ENCODE measurements around the gene ALCAM. TPM values are rescaled to one million over a fixed set of nuclear protein-coding genes. Genes with fewer than 3 reads are reported as not detected.

The ALCAM gene
- total RNA-seq, 4 donors from 2014 or later: 23.9 to 45.2 (median 40.5) TPM

- H3K9me3 ChIP-seq: no peaks in the 10 kb centered on the region
- no peak for TF ChIP-seq EP300 (IDR thresholded peaks at IDR 0.05)
- TF ChIP-seq POLR2A (IDR thresholded peaks at IDR 0.05): no peak
- no peak for TF ChIP-seq CTCF (IDR thresholded peaks at IDR 0.05)
- no peak for DNase-seq (ENCODE audit: low spot score in 2 of 2)
- H3K27me3 ChIP-seq: no peaks in the 10 kb centered on the region
- H3K36me3 ChIP-seq: no peaks in the 10 kb centered on the region
- no peak overlapping the region for H3K27ac ChIP-seq
- H3K4me3 ChIP-seq: no peak overlapping the region
- 79 to 89% methylated on average over 5 of the region's 5 CpGs for WGBS, 2 donors
- no peaks in the 10 kb centered on the region for H3K4me1 ChIP-seq
Observed at GRCh38 chr3:105343991-105344390, 22.7 kb upstream of the ALCAM start.

- TF ChIP-seq EP300 (IDR thresholded peaks at IDR 0.05) (no peak), POLR2A (IDR thresholded peaks at IDR 0.05) (no peak), CTCF (IDR thresholded peaks at IDR 0.05) (no peak)
- Histone ChIP-seq H3K27me3 (no peaks in the 10 kb centered on the region), H3K27ac (no peak overlapping the region)
Observed at GRCh38 chr3:105345156-105345555, 21.6 kb upstream of the ALCAM start.

GRCh38 chr3:105347625-105348302 lies 18.9 kb upstream of the ALCAM start:
- H3K27ac ChIP-seq: no peak overlapping the region
- no peaks in the 10 kb centered on the region for H3K9me3 ChIP-seq
- 87 to 95% methylated on average over 3 of the region's 3 CpGs for WGBS, 2 donors
- DNase-seq (ENCODE audit: low spot score in 2 of 2): no peak
- TF ChIP-seq CTCF (IDR thresholded peaks at IDR 0.05) (no peak), EP300 (IDR thresholded peaks at IDR 0.05) (no peak), POLR2A (IDR thresholded peaks at IDR 0.05) (no peak)
- no peaks in the 10 kb centered on the region for H3K27me3 ChIP-seq
- H3K4me3 ChIP-seq: no peak overlapping the region
- H3K36me3 ChIP-seq: no peaks in the 10 kb centered on the region
- no peaks in the 10 kb centered on the region for H3K4me1 ChIP-seq

More at GRCh38 chr3:105345156-105345555, 21.6 kb upstream of the ALCAM start:
- H3K4me3 ChIP-seq: no peak overlapping the region
- WGBS, 2 donors: 90 to 91% methylated on average over 5 of the region's 5 CpGs
- no peaks in the 10 kb centered on the region for H3K9me3 ChIP-seq
- no peak for DNase-seq (ENCODE audit: low spot score in 2 of 2)
- H3K4me1 ChIP-seq: no peaks in the 10 kb centered on the region
- H3K36me3 ChIP-seq: no peaks in the 10 kb centered on the region

- H3K4me1 ChIP-seq: no peaks in the 10 kb centered on the region
- no peak for DNase-seq (ENCODE audit: low spot score in 2 of 2)
- H3K36me3 ChIP-seq: no peaks in the 10 kb centered on the region
- WGBS, 2 donors: 69 to 83% methylated on average over 1 of the region's 1 CpG
- TF ChIP-seq POLR2A (IDR thresholded peaks at IDR 0.05): no peak
- no peak for TF ChIP-seq EP300 (IDR thresholded peaks at IDR 0.05)
- TF ChIP-seq CTCF (IDR thresholded peaks at IDR 0.05): no peak
- no peak overlapping the region for H3K4me3 ChIP-seq
- H3K9me3 ChIP-seq: no peaks in the 10 kb centered on the region
- no peak overlapping the region for H3K27ac ChIP-seq
- H3K27me3 ChIP-seq: no peaks in the 10 kb centered on the region
Observed at GRCh38 chr3:105348307-105348706, 18.4 kb upstream of the ALCAM start.

- no peaks in the 10 kb centered on the region for H3K4me1 ChIP-seq
- DNase-seq (ENCODE audit: low spot score in 2 of 2): no peak
- WGBS, 2 donors: 61 to 63% methylated on average over 2 of the region's 2 CpGs
- no peak overlapping the region for H3K4me3 ChIP-seq
- H3K27ac ChIP-seq: no peak overlapping the region
- no peak for TF ChIP-seq CTCF (IDR thresholded peaks at IDR 0.05)
- no peak for TF ChIP-seq POLR2A (IDR thresholded peaks at IDR 0.05)
- TF ChIP-seq EP300 (IDR thresholded peaks at IDR 0.05): no peak
- H3K27me3 ChIP-seq: peaks cover 0 to 5% of the 10 kb centered on the region in 2 donors
- no peaks in the 10 kb centered on the region for H3K9me3 ChIP-seq
- no peaks in the 10 kb centered on the region for H3K36me3 ChIP-seq
Observed at GRCh38 chr3:105349684-105350387, 16.9 kb upstream of the ALCAM start.
